Measurements from ENCODE around the gene CLCN4. TPM values are rescaled to one million over a fixed set of nuclear protein-coding genes. Genes with fewer than 3 reads are reported as not detected.

The CLCN4 gene
- total RNA-seq, 4 donors from 2014 or later = 0.79 to 1.1 TPM; not detected in 2

GRCh38 chrX:10197279-10198210, 40.8 kb downstream of the CLCN4 start:
- intact Hi-C loops (cut with DNase I; ENCODE audit: low total_unique reads) (no loop called here), in situ Hi-C loops (cut with MboI; ENCODE audit: low pct_ligation_motif_present in 1 of 4, low pct_unique_long_range_greater_than_20kb in 1 of 4, low sequenced_read_pairs in 3 of 4) (loop anchor here (10.0 to 25.0 kb wide), 6 partner anchors 415 to 1340 kb away; partner anchors contain the start of genes MID1 (in 3 of the 4) and HCCS (in 1 of the 4))
- TF ChIP-seq EP300 (IDR thresholded peaks at IDR 0.05; ENCODE audit: low read depth) (no peak), POLR2AphosphoS5 (IDR thresholded peaks at IDR 0.05) (no peak), CTCF (IDR thresholded peaks at IDR 0.05) (no peak), POLR2A (IDR thresholded peaks at IDR 0.05) (no peak)
- Histone ChIP-seq H3K4me3 (no peak overlapping the region), H3K27ac (no peak overlapping the region), H3K36me3 (no peaks in the 10 kb centered on the region), H3K4me1 (no peaks in the 10 kb centered on the region), H3K9me3 (no peaks in the 10 kb centered on the region), H3K27me3 (no peaks in the 10 kb centered on the region)
- WGBS, 2 donors (ENCODE audit: low coverage in 1 of 2) = 80 to 100% methylated on average over 3 to 18 of the region's 18 CpGs
- no peak for DNase-seq

- in situ Hi-C loops (cut with MboI; ENCODE audit: low pct_ligation_motif_present in 1 of 4, low pct_unique_long_range_greater_than_20kb in 1 of 4, low sequenced_read_pairs in 3 of 4) = loop anchor here (10.0 to 25.0 kb wide), 6 partner anchors 414 to 1339 kb away; partner anchors contain the start of genes MID1 (in 3 of the 4) and HCCS (in 1 of the 4)
- no peak for DNase-seq
- Histone ChIP-seq H3K36me3 (no peaks in the 10 kb centered on the region), H3K4me1 (no peaks in the 10 kb centered on the region), H3K4me3 (no peak overlapping the region), H3K9me3 (no peaks in the 10 kb centered on the region), H3K27ac (peak overlapping the region in 1 of 4 donors; percentile 6), H3K27me3 (no peaks in the 10 kb centered on the region)
- 65 to 86% methylated on average over 2 to 5 of the region's 5 CpGs for WGBS, 2 donors (ENCODE audit: low coverage in 1 of 2)
- TF ChIP-seq EP300 (IDR thresholded peaks at IDR 0.05; ENCODE audit: low read depth) = no peak
- no peak for TF ChIP-seq CTCF (IDR thresholded peaks at IDR 0.05)
- TF ChIP-seq POLR2A (IDR thresholded peaks at IDR 0.05) = no peak
- intact Hi-C loops (cut with DNase I; ENCODE audit: low total_unique reads) = no loop called here
Observed at GRCh38 chrX:10198254-10198653, 41.5 kb downstream of the CLCN4 start.

- WGBS, 2 donors (ENCODE audit: low coverage in 1 of 2) = 40% methylated on average over 6 of the region's 6 CpGs; no CpG with 5 or more reads in 1 of the 2 donors
- peak; percentile 29 for DNase-seq
- TF ChIP-seq POLR2AphosphoS5 (IDR thresholded peaks at IDR 0.05) (no peak), CTCF (IDR thresholded peaks at IDR 0.05) (no peak), EP300 (IDR thresholded peaks at IDR 0.05; ENCODE audit: low read depth) (no peak), POLR2A (IDR thresholded peaks at IDR 0.05) (no peak)
- intact Hi-C loops (cut with DNase I; ENCODE audit: low total_unique reads) (no loop called here), in situ Hi-C loops (cut with MboI; ENCODE audit: low pct_ligation_motif_present in 1 of 4, low pct_unique_long_range_greater_than_20kb in 1 of 4, low sequenced_read_pairs in 3 of 4) (loop anchor here (10.0 to 25.0 kb wide), 6 partner anchors 413 to 1338 kb away; partner anchors contain the start of genes MID1 (in 3 of the 4) and HCCS (in 1 of the 4))
- no peaks in the 10 kb centered on the region for H3K36me3 ChIP-seq
- no peaks in the 10 kb centered on the region for H3K9me3 ChIP-seq
- no peak overlapping the region for H3K4me3 ChIP-seq
- H3K4me1 ChIP-seq = no peaks in the 10 kb centered on the region
- no peaks in the 10 kb centered on the region for H3K27me3 ChIP-seq
- H3K27ac ChIP-seq = no peak overlapping the region
Observed at GRCh38 chrX:10199212-10199611, 42.4 kb downstream of the CLCN4 start.

- 63% methylated on average over 3 of the region's 3 CpGs; no CpG with 5 or more reads in 1 of the 2 donors for WGBS, 2 donors (ENCODE audit: low coverage in 1 of 2)
- intact Hi-C loops (cut with DNase I; ENCODE audit: low total_unique reads) (no loop called here), in situ Hi-C loops (cut with MboI; ENCODE audit: low pct_ligation_motif_present in 1 of 4, low pct_unique_long_range_greater_than_20kb in 1 of 4, low sequenced_read_pairs in 3 of 4) (no loop called here)
- H3K9me3 ChIP-seq = no peaks in the 10 kb centered on the region
- no peak overlapping the region for H3K4me3 ChIP-seq
- no peak for DNase-seq
- no peaks in the 10 kb centered on the region for H3K36me3 ChIP-seq
- TF ChIP-seq POLR2A (IDR thresholded peaks at IDR 0.05) = no peak
- TF ChIP-seq POLR2AphosphoS5 (IDR thresholded peaks at IDR 0.05) = no peak
- TF ChIP-seq CTCF (IDR thresholded peaks at IDR 0.05) = no peak
- TF ChIP-seq EP300 (IDR thresholded peaks at IDR 0.05; ENCODE audit: low read depth) = no peak
- H3K4me1 ChIP-seq = no peaks in the 10 kb centered on the region
- H3K27me3 ChIP-seq = no peaks in the 10 kb centered on the region
- H3K27ac ChIP-seq = no peak overlapping the region
Observed at GRCh38 chrX:10203617-10204016, 46.8 kb downstream of the CLCN4 start.
